Effector CD8-positive, alpha-beta T cell (primary cell): ENCODE results near the gene AFAP1L1.

ENCODE experiments used
- DNase-seq: peaks from one replicate; lab custom pipeline; 2025; lab: John Stamatoyannopoulos, UW

Gene AFAP1L1

GRCh38 chr5:149315753-149316152 lies 44.1 kb downstream of the AFAP1L1 start:
- no peak for DNase-seq

DNA sequence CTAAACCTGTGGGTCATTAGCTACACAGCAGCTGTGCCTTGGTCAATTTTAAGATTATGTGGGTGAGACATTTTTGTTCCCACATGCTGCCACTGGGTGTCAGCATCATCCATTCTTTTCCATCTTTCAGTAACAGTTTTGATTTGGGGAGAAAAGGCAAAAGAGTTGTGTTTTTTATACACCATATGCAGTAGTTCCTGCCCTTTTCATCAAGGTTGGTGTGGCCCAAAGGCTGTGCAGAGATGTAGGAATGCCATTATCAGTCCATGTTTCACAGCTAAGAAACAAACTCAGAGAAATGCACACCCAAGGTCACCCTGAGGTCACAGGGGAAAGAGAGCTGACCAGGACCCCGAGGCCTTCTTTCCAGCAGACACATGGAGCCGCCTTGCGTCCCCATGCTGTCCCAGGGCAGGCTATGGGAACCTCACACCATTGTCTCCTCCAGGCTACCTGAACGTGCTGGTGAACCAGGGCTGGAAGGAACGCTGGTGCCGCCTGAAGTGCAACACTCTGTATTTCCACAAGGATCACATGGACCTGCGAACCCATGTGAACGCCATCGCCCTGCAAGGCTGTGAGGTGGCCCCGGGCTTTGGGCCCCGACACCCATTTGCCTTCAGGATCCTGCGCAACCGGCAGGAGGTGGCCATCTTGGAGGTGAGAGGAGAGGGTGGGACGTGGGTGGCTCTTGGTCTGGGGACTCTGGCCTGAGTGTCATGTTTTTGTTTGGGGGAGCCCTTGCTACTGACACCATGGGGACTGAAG lies 45.8 kb downstream of the AFAP1L1 start:
- DNase-seq: peak; percentile 4

GRCh38 chr5:149319174-149319573 lies 47.5 kb downstream of the AFAP1L1 start:
- no peak for DNase-seq

DNA sequence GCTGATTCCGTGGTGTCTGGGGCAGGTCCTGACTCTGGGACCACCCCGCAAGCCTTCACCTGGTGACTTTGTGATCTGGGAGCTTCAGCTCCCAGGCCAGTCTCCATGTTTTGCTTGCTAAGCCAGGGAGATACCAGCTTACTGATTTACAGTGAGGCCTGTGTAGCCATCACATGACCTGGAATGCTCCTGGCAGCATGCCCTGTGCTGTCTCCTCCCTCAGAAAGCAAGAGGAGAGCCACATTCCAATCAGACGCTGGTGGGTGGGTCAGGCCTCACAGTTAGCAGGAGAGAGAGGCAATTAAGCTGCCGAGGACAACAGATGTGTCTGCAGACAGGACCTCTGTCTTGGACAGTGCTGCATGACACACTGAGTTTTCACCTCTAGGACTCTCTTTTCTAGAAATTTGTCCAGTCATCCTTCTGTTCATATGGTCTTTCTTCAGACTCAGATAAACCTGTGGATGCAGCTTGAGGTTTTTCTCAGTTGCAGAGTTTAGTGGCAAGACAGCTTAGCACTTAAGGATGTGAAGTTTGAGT lies 49.2 kb downstream of the AFAP1L1 start:
- no peak for DNase-seq

- DNase-seq: no peak
Measured at GRCh38 chr5:149322518-149322917, 50.9 kb downstream of the AFAP1L1 start.

- DNase-seq: no peak
Measured at GRCh38 chr5:149323210-149323609, 51.6 kb downstream of the AFAP1L1 start.

DNA sequence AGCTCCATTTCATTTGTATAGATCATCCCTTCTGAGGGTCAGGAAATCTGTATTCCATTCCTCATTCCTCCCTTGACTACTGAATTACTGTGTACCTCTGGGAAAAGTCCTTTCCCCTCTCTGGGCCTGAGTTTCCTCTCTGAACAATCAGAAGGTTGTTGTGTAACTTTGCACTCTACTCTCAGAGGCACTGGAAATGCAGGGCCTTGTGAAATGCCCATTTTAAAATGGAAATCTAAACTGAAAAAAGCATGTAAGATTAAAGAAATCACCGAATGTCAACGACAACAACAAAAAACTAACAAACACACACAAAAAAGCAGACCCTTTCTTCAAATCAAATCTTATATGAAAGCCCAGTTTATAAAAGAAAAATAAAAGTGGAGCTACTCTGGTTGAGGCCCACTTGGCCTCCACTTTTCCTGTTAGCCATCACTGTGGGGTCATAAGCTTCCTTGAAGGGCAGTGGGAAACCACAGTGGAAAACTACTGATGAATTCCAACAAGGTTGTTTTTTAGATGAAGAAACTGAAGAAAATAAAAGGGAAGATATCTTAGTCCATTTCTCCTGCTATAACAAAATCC lies 52.1 kb downstream of the AFAP1L1 start:
- DNase-seq: no peak

GRCh38 chr5:149324641-149325040 lies 53.0 kb downstream of the AFAP1L1 start:
- DNase-seq: no peak

GRCh38 chr5:149325166-149325735 lies 53.6 kb downstream of the AFAP1L1 start:
- DNase-seq: no peak

DNA sequence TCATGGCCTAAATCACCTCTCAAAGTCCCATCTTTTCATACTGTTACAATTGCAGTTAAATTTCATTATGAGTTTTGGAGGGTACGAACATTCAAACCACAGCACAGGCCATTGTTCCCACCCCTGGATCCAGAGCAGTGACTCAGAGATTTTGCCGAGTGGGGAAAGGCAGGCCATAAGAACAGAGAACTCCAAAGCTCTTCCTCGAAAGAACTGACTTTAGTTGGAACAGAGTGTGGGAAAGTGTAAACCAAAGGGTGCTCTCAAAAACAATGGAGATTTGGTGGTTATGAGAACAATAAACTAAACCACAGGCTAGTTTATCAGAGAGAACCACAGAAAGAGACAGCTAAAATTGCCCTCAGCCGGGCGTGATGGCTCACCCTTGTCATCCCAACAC lies 54.2 kb downstream of the AFAP1L1 start:
- DNase-seq: no peak

DNA sequence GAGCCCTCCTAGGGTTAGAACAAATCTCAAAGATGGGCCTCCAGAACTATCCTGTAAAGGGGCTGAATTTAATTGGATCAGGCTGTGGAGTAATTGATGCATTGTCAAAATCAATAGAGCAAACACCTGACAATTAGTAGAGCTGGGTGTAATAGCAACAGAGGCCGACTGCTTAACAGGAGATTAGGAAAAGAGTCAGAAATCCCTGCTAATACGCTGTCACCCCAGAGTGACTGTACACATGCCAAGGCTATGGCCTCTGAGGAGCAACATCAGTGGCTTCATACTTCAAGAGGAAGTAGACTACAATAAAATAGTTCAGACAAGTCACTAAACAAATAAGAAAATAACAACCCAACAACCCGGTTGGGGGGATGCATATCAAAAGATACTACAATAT lies 55.0 kb downstream of the AFAP1L1 start:
- DNase-seq: no peak

GRCh38 chr5:149328177-149328576 lies 56.5 kb downstream of the AFAP1L1 start:
- DNase-seq: no peak

DNA sequence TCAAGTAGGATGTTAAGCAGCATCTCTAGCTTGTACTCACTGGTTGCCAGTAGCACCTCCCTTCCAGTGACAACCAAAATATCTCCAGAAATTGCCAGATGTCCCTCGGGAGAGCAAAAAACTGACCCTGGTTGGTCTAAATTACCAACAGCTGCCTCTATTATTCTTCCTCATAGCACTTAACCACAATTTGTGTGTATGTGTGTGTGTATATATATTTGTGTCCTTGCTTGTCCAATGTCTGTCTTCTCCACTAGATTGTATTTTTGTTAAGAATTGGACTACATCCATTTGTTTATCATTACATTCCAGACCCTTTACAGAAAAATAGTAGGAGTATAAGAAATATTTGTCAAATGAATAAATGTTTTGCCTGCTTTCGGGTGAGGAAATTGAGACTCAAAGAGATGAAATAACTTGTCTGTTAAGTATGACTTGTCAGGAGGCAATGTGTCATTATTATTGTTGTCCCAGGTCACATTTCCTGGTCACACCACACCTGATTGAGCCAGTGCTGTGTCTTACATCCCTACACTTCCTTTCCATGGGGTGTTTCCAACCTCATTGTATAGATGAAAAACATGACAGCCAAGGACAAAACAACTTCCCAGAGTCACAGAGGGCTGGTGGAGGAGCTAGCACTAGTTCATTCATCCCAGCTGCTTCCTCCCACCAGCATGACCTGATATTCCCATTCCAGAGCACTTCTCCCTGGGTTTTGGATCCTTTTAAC lies 62.2 kb downstream of the AFAP1L1 start:
- DNase-seq: no peak

- DNase-seq: no peak
Measured at GRCh38 chr5:149337736-149338135, 66.1 kb downstream of the AFAP1L1 start.

DNA sequence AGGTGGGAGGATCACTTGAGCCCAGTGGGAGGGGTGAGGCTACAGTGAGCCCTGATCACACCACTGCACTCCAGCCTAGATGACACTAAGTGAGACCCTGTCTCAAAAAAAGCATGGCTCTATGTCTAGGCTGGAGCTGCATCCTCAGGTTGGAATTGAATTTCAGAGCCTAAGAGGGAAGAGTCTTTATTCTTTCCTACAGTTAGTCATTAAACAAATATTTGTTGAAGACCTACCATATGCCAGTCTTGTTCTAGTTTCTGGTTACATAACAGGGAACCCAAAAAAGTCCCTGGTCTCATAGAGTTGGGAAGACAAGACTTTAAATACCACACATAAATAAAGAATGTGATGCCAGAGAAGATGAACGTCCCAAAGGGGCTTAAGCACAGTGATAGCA lies 66.7 kb downstream of the AFAP1L1 start:
- no peak for DNase-seq

GRCh38 chr5:149340920-149341319 lies 69.3 kb downstream of the AFAP1L1 start:
- DNase-seq: no peak

GRCh38 chr5:149341876-149342275 lies 70.2 kb downstream of the AFAP1L1 start:
- DNase-seq: no peak

DNA sequence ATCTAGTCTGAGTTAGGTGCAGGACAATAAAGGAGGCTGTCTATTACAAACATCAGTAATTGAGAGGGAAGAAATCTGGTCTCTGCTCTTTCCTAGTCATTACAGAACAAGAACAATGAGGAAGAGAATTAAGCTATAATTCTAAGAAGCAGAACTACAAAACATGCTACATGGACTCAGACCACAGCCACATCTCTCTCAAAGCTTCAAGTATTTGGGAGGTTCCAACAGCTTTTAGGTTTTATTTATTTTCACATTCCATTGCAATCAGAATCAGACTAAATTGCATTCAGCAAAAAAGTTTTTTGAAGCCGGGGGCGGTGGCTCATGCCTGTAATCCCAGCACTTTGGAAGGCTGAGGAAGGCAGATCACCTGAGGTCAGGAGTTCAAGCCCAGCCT lies 72.5 kb downstream of the AFAP1L1 start:
- DNase-seq: no peak

DNA sequence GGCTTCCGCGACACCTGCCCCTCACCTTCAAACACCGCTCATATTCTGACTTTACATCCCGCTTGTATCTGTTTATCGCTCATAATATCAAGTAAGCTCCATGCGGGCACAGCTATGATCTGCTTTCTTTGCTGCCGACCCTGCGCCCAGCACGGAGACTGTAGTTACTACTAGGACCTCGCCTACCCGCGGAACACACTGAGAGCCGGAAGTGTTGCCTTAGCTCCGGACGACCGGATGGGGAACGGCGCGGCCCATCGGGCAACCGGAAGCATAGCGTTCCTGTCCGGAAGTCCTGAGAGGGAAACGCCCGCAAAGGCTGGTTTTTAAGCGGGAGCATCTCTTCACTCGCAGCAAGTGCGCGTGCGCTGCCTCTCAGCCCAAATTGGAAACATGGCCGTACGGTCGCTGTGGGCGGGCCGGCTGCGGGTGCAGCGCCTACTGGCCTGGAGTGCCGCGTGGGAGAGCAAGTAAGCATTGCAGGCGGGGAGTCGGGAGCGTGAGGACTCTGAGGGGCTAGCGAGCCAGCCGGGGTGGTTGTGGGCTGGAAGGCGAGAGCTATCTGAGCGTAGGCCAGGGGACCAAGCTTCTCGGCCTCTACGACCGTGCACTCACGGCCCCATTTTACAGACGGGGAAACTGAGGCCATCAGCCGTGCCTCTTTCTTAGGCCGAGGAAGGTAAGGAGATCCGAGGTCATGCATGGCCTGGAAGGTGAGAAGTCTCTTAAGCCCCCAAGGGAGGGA lies 73.7 kb downstream of the AFAP1L1 start, which contains the start of gene GRPEL2:
Gene GRPEL2, plus strand, starts transcription at position 353 of the 745 bp plus-strand sequence. Its CDS starts 41 bp downstream, at position 394.
- DNase-seq: peak; percentile 76

DNA sequence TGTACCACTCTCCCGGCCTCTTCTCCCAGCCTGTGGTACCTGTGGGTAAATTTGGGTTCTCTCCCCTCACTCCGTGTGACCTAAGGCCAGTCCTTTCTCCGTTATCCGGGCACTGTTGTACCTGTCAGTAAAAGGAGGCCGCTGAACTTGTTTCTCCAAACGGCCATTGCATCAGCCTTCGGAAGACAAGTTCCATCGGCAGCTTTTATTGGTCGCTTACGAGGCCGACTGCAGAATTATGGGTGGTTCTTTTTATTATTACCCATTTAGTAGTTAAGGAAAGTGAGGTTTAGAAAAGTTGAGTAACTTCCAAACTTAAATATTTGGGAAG lies 74.2 kb downstream of the AFAP1L1 start:
- DNase-seq: no peak

- DNase-seq: no peak
Measured at GRCh38 chr5:149348518-149348917, 76.9 kb downstream of the AFAP1L1 start.

DNA sequence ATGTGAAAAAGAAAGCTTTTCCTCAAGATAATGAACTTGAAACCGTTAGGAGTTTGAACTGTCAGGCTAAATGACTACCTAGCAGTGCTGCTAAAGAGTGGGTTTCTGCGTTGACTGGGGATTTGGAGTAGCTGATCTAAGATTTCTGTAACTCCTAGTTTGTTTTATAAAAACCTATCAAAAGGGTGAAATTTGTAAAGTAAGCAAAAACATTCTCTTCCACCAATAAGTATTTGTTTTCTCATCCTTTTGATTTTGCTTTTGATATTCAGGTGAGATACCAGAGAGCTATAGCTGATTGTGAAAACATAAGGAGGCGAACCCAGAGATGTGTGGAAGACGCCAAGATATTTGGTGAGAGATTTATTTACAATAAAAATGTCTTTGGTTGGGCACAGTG lies 77.7 kb downstream of the AFAP1L1 start:
- DNase-seq: no peak
